IgD-negative memory B cell (primary cell): ENCODE results near the gene RAPGEF6. TPM values are rescaled to one million over a fixed set of nuclear protein-coding genes. Genes with fewer than 3 reads are reported as not detected.

ENCODE experiments used
- H3K27ac Mint-ChIP-seq, 3 donors: one replicate each; pipeline ENCODE4 v1.8.0; 2020 to 2022; ENCODE audit warnings: mild to moderate bottlenecking in 3 of 3, mixed read lengths in 3 of 3, moderate library complexity in 1 of 3
- H3K27me3 Mint-ChIP-seq: one replicate; pipeline ENCODE4 v1.8.0; 2021; ENCODE audit warnings: mixed read lengths
- H3K36me3 Mint-ChIP-seq: one replicate; pipeline ENCODE4 v1.8.0; 2020; ENCODE audit warnings: mild to moderate bottlenecking, mixed read lengths
- H3K4me1 Mint-ChIP-seq, 3 donors: one replicate each; pipeline ENCODE4 v1.8.0; 2020 to 2022; ENCODE audit warnings: mixed read lengths in 3 of 3, mild to moderate bottlenecking in 1 of 3
- H3K4me3 Mint-ChIP-seq, 4 donors: one replicate each; pipeline ENCODE4 v1.8.0; 2020 to 2022; ENCODE audit warnings: mild to moderate bottlenecking in 4 of 4, mixed read lengths in 4 of 4, moderate library complexity in 3 of 4
- H3K9me3 Mint-ChIP-seq, 3 donors: one replicate each; pipeline ENCODE4 v1.8.0; 2020 to 2021; ENCODE audit warnings: mixed read lengths in 3 of 3, mild to moderate bottlenecking in 1 of 3
- polyA plus RNA-seq: library from polyadenylated mRNA; unstranded; fragments of 300-500 nt; fragmentation: Illumina TruSeq; gene quantifications from one replicate; pipeline ENCODE4 v1.2.3, GENCODE V29; 2021

The RAPGEF6 gene
- polyA plus RNA-seq, 1 donor from 2014 or later, result 16.6 TPM

DNA sequence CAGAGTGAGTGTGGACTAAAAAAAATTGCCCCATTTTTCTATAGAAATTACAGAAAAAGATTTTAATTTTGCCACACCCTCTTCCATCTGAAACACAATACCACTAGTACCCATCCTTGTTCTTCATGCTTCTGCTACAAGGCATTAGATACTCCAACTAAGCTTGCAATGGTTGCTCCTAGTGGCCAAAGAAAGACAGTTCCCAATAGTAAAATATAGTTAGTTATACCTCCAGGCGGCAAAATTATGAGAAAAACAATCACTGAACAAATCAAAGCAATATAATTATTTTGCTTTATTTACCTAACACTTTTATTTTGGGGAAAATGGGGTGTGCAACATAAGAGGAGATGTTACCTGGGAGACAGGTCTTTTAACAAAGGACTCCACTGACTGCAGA, 101.2 kb downstream of the RAPGEF6 start:
- no peak overlapping the region for H3K4me3 Mint-ChIP-seq
- H3K9me3 Mint-ChIP-seq, result no peaks in the 10 kb centered on the region
- no peaks in the 10 kb centered on the region for H3K36me3 Mint-ChIP-seq
- H3K27ac Mint-ChIP-seq, result no peak overlapping the region
- H3K4me1 Mint-ChIP-seq, result peaks cover 10 to 22% (median 13%) of the 10 kb centered on the region in 3 donors
- no peaks in the 10 kb centered on the region for H3K27me3 Mint-ChIP-seq

DNA sequence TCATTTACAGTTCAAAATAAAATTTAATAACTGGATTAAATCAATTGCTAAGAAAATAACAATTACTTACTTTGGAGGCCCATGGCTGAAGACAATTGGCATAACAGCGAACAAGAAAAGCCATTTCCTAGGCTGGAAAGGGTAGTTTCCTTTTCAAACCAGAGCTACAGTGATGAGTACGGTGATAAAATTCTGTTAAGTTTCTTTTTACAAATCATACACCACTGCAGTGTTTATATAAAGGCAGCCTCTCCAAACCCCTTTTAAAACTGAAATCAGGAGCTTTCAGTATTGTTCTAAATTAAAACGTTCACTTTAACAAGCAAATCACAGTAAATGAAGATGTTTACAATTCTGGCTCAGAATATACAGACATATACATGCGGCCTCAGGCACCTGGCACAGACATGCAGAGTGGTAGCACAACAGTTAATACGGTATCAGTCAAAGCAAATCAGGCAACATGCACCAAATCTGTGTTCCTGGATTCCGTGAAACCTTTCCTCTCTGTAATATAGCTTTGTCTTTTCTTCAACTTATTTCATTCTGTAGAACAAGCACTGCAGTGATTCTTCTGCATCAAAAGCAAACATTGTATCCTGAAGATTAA, 102.9 kb downstream of the RAPGEF6 start:
- Mint-ChIP-seq H3K4me3 (peak overlapping the region in 1 of 4 donors; percentile 66), H3K4me1 (peaks cover 14 to 27% (median 21%) of the 10 kb centered on the region in 3 donors), H3K27ac (no peak overlapping the region), H3K9me3 (no peaks in the 10 kb centered on the region), H3K27me3 (no peaks in the 10 kb centered on the region), H3K36me3 (no peaks in the 10 kb centered on the region)

DNA sequence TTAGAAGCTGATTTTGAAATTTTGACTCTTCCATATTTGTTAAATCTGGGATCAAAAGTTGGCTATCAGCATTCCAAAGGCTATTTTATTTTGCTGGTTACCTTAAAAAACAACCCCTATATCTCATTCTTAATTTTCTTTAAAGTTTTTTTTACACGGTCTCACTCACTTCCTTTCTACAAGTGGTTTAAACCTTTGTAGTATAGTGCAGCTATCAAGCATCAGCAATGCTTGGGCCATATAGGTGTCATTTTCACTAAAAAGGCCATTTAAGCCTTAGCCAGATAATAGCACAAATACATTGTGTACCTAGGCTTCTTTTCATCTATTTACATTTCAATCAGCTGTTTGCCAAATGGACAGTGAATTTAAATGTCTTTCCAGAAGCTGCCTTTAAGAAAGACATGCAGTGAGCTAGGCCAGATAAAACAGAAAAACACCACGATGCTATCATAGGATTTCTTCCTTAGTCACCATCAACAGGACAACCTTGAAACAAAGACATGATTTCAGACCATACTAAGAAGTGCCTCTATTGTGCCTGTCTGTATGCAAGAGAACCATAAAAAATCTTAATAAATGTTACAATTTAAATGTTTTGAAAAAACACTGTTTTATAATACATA, 104.2 kb downstream of the RAPGEF6 start:
- H3K27me3 Mint-ChIP-seq, result no peaks in the 10 kb centered on the region
- no peaks in the 10 kb centered on the region for H3K36me3 Mint-ChIP-seq
- peaks cover 10 to 28% (median 25%) of the 10 kb centered on the region in 3 donors for H3K4me1 Mint-ChIP-seq
- H3K9me3 Mint-ChIP-seq, result no peaks in the 10 kb centered on the region
- H3K4me3 Mint-ChIP-seq, result peak overlapping the region in 1 of 4 donors; percentile 39
- no peak overlapping the region for H3K27ac Mint-ChIP-seq

DNA sequence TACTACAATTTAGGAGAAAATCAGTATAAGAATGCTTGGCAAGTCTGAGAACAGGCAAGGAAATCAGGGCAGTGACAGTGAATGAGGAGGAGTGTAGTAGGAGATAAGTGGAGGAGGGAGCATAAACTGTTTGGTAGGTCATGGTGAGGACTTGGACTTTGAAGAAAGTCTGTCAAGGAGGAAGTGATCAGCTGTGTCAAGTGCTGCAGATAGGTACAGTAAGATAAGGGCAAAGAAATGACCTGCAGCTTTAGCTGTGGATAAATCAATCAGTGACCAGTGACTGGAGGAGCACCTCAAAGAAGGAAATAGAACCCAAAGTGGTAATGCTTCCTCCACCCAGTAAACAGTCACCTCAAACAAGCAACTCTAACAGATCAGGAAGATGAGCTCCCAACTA, 106.3 kb downstream of the RAPGEF6 start:
- H3K4me3 Mint-ChIP-seq, result no peak overlapping the region
- no peaks in the 10 kb centered on the region for H3K27me3 Mint-ChIP-seq
- no peaks in the 10 kb centered on the region for H3K36me3 Mint-ChIP-seq
- no peaks in the 10 kb centered on the region for H3K9me3 Mint-ChIP-seq
- H3K27ac Mint-ChIP-seq, result peak overlapping the region in 1 of 3 donors; percentile 17
- H3K4me1 Mint-ChIP-seq, result peaks cover 14 to 31% (median 26%) of the 10 kb centered on the region in 3 donors

DNA sequence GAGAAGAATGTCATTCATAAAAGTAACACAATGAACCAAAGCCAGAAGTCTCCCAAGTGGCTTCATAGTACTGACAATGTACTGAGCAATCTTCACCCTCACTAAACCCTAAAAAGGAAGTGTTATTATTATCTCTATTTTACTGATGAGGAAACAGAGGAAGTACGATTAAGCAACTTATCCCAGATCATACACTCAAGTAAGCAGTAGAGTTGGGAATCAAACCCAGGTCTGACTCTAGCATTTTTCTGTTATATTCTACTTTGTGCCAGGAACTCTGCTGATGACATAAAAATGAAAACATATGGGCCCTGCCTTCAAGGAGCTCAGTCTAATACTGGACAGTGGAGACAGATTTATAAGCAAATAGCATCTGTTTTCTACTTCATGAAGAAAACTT, 109.2 kb downstream of the RAPGEF6 start:
- H3K4me1 Mint-ChIP-seq, result peaks cover 16 to 33% (median 25%) of the 10 kb centered on the region in 3 donors
- no peaks in the 10 kb centered on the region for H3K9me3 Mint-ChIP-seq
- H3K4me3 Mint-ChIP-seq, result peak overlapping the region in 1 of 4 donors; percentile 1
- H3K27ac Mint-ChIP-seq, result peak overlapping the region in 1 of 3 donors; percentile 14
- H3K36me3 Mint-ChIP-seq, result no peaks in the 10 kb centered on the region
- no peaks in the 10 kb centered on the region for H3K27me3 Mint-ChIP-seq

DNA sequence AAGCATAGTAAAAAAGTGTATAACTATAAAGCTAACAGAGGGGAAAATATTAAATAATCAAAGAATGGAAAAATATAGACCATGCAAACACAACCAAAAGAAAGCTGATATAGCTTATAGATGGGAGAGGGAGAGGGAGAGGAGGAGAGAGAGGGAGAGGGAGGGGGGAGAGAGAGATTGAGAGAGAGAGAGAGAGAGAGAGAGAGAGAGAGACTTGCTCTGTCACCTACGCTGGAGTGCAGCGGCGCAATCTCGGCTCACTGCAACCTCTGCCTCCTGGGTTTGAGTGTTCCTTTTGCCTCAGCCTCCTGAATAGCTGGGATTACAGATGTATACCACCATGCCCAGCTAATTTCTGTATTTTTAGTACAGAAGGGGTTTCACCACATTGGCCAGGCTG, 110.6 kb downstream of the RAPGEF6 start:
- Mint-ChIP-seq H3K36me3 (no peaks in the 10 kb centered on the region), H3K9me3 (no peaks in the 10 kb centered on the region), H3K4me3 (no peak overlapping the region), H3K27ac (no peak overlapping the region), H3K27me3 (no peaks in the 10 kb centered on the region), H3K4me1 (peaks cover 16 to 32% (median 25%) of the 10 kb centered on the region in 3 donors)

DNA sequence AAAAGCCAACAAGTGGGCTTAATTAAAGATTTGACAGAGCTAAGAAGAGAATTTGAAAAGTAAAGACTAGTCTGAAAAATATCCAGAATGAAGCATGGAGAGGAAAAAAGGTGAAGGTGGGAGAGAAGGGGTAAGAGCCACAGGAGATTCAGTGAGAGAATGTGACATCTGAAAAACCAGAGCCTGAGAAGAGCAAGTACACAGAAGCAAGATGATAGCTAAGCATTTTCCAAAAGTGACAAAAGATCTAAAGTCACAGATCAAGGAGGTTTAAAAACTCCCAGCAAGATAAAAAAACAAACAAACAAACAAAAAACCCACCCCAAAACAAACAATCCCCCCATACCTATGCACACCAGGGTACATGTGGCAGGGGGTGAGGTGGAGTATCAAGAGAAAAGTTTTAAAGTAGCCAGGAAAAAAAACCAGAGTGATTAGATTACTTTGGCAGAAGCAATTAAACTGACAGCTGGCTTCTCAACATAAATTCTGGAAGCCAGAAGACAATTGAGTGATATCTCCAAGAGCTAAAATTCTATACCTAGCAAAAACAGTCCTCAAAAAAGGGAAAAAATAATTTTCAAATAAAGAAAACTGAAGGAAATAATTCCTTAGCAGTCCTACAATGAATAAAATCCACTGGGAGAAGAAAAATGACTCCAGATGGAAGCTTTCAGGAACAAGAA, 111.4 kb downstream of the RAPGEF6 start:
- no peaks in the 10 kb centered on the region for H3K36me3 Mint-ChIP-seq

DNA sequence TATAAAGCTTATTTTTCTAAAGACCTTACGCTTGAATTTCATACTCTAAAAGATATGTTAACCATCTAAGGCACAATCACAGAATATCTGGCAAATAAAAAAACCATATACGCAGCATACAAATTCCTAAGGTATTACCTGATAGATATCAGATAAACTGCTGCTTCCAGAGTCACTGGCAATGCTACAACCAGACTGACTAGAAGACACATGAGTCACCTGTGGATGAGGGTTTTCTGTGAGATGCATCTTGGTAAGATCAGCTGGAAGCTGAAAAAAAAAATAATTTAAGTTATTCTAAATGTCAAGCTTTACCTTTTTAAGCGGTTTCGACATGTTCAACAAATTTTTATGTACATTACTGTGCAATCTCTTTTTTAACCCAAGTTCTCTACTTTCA, 113.8 kb downstream of the RAPGEF6 start:
- Mint-ChIP-seq H3K27ac (no peak overlapping the region), H3K4me1 (peaks cover 10 to 19% (median 15%) of the 10 kb centered on the region in 3 donors), H3K36me3 (peaks cover 11% of the 10 kb centered on the region), H3K27me3 (no peaks in the 10 kb centered on the region), H3K4me3 (no peak overlapping the region), H3K9me3 (no peaks in the 10 kb centered on the region)

More for the DNA sequence above, 111.4 kb downstream of the RAPGEF6 start:
- H3K9me3 Mint-ChIP-seq, result no peaks in the 10 kb centered on the region
- no peak overlapping the region for H3K27ac Mint-ChIP-seq
- no peak overlapping the region for H3K4me3 Mint-ChIP-seq
- H3K27me3 Mint-ChIP-seq, result no peaks in the 10 kb centered on the region
- peaks cover 13 to 29% (median 22%) of the 10 kb centered on the region in 3 donors for H3K4me1 Mint-ChIP-seq

DNA sequence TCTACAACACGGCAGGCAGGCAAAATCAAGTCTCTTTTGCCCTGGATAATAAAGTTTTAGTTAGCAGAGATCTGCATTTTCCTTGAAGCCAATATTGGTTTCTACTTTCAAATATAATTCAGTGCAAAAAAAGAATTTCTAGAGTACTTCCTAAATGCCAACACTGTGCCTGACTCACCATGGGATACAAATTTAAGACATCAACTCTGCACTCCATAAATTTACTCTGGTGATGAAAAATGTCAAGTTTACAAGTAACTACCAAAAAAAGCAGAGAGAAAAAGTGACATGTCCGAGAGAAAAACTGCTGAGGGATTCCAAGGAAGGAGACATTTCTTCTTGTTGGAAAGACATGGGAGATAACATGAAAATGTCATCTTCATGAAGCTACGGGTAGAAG, 119.7 kb downstream of the RAPGEF6 start:
- H3K36me3 Mint-ChIP-seq, result peaks cover 13% of the 10 kb centered on the region
- no peaks in the 10 kb centered on the region for H3K9me3 Mint-ChIP-seq
- H3K4me1 Mint-ChIP-seq, result peaks cover 16 to 30% (median 19%) of the 10 kb centered on the region in 3 donors
- no peaks in the 10 kb centered on the region for H3K27me3 Mint-ChIP-seq
- H3K4me3 Mint-ChIP-seq, result peak overlapping the region in 3 of 4 donors; percentile 8 to 58 (median 47)
- peak overlapping the region in 1 of 3 donors; percentile 36 for H3K27ac Mint-ChIP-seq

DNA sequence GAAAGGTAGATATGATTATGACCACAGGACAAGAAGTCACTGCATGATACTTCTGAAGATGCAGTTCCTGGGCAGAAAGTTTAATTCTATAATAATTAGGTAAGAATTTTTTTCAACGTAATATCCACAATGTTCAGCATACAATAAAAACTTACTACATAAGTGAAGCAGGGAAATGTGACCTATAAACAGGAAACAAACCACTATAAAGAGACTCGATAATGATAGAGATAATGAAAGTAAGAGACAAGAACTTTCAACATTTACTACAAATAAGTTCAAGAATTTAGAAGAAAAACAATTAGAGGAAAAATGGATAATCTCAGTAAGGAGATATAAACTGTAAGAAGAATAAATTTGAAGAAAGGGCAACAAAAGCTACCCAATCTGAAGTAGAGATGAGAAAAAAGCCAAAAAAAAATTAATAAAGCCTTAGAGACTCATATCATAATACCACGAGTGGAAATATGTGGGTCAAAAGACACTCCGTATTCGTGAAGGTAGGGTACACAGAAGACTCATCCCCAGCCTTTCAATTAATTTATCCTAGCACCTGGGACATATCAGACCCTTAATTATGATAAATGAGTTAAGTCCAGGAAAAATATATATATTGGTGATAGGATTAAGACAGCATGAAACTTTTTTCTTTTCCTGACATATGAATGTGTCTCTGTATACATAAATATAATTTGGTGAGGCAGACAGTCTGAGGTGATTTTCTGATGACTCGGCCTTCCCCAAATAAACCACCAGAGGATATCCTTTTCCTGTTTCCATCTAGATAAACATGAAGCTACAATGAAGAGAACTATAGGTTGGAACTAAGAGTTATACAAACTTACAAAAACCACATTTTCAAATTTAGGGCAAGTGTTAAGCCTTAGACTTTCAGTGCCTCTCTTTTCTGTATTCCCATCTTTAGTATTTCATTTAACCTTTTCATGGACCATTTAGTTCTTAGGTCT, 120.4 kb downstream of the RAPGEF6 start:
- Mint-ChIP-seq H3K9me3 (no peaks in the 10 kb centered on the region), H3K36me3 (peaks cover 15% of the 10 kb centered on the region), H3K27me3 (no peaks in the 10 kb centered on the region), H3K27ac (peak overlapping the region; percentile 11 to 36 (median 27)), H3K4me3 (peak overlapping the region; percentile 20 to 72 (median 42)), H3K4me1 (peaks cover 16 to 33% (median 22%) of the 10 kb centered on the region in 3 donors)

DNA sequence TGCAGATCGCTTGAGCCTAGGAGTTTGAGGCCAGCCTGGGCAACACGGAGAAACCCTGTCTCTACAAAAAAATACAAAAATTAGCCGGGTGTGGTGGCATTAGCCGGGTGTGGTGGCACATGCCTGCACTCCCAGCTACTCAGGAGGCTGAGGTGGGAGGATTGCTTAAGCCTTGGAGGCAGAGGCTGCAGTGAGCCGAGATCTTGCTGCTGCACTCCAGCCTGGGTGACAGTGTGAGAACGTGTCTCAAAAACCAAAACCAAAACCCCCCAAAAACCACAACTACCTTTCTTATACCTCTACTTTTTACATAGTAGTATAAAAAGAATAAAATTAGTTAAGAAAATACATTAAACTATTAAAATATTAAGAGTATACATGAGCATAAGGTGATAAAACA, 121.2 kb downstream of the RAPGEF6 start:
- H3K4me1 Mint-ChIP-seq, result peaks cover 16 to 33% (median 23%) of the 10 kb centered on the region in 3 donors
- peak overlapping the region in 1 of 3 donors; percentile 36 for H3K27ac Mint-ChIP-seq

DNA sequence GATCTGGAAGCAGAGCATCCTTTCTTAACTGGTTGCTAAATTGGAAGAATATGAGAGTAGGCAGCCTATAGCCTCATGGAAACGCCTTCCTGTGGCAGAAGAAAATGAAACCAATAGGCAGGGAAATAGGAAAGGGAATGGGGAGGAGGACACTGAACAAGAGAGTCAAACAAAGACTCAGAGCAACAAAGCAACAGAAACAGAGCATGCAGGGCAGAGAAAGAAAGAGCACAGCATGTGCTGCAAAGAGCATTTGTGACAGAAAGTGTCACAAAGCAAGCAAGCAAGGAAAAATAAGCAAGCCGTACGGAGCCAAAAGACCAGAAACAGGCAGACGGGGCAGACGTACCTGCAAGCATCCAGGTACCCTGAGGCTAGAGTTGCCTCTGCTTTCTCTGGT, 123.1 kb downstream of the RAPGEF6 start:
- Mint-ChIP-seq H3K4me1 (peaks cover 18 to 33% (median 22%) of the 10 kb centered on the region in 3 donors), H3K27ac (peak overlapping the region in 2 of 3 donors; percentile 2 to 70), H3K27me3 (no peaks in the 10 kb centered on the region), H3K36me3 (peaks cover 10% of the 10 kb centered on the region), H3K4me3 (peak overlapping the region in 1 of 4 donors; percentile 7), H3K9me3 (no peaks in the 10 kb centered on the region)

More for the DNA sequence above, 121.2 kb downstream of the RAPGEF6 start:
- Mint-ChIP-seq H3K4me3 (no peak overlapping the region), H3K36me3 (peaks cover 15% of the 10 kb centered on the region), H3K27me3 (no peaks in the 10 kb centered on the region), H3K9me3 (no peaks in the 10 kb centered on the region)

DNA sequence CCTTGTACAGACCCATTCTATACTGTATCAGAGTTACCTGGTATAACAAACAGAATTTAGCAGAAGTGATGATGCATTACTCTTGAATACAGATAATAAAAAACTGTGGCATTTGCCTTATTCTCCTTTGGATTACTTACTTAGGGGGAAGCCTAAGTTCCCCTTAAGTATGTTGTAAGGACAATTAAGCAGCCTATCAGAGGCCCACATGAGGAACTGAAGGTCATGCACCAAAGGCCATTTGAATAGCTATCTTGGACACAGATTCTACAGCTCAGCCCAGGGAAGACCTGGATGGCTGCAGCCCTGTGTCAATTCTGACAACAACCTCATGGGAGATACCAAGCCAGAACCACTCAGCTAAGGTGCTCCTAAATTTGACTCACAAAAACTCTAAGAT, 125.2 kb downstream of the RAPGEF6 start:
- Mint-ChIP-seq H3K4me3 (no peak overlapping the region), H3K27ac (no peak overlapping the region), H3K9me3 (no peaks in the 10 kb centered on the region), H3K36me3 (peaks cover 4% of the 10 kb centered on the region), H3K27me3 (no peaks in the 10 kb centered on the region), H3K4me1 (peaks cover 14 to 26% (median 16%) of the 10 kb centered on the region in 3 donors)

DNA sequence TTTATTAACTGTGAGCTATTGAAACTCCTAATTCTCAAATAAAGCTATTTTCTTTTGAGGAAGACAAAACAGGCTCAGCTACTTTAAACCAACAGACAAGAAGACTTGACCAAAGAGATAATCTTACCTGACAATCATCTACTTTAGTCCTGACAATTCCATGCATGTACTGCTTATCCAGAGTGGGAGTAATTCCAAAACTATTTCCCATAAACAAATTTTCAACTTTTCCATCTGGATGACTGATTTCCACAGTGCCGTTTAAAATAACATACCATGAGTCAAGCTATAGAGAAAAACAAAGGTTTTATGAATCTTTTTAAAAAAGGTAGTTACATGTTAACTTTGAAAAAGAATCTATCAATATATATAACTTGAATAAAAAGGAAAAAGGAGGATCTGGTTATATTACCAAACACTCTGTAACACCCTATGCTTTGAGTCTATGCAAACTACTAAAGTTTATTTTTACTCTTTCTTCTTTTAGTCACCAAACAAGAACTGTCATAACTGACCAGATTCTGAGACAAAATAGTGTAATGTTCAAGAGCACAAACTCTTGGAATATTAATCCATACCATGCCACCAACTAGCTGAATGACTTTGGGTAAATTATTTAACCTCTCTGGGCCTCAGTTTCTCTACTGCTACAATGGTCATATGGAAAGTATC, 129.7 kb downstream of the RAPGEF6 start:
- Mint-ChIP-seq H3K27me3 (no peaks in the 10 kb centered on the region), H3K4me3 (peak overlapping the region; percentile 63 to 77 (median 72)), H3K36me3 (peaks cover 6% of the 10 kb centered on the region), H3K4me1 (peaks cover 17 to 27% (median 19%) of the 10 kb centered on the region in 3 donors), H3K27ac (peak overlapping the region in 2 of 3 donors; percentile 72 to 73), H3K9me3 (no peaks in the 10 kb centered on the region)
